ENCODE measurements around the gene SPOCK1.

SPOCK1 gene

DNA sequence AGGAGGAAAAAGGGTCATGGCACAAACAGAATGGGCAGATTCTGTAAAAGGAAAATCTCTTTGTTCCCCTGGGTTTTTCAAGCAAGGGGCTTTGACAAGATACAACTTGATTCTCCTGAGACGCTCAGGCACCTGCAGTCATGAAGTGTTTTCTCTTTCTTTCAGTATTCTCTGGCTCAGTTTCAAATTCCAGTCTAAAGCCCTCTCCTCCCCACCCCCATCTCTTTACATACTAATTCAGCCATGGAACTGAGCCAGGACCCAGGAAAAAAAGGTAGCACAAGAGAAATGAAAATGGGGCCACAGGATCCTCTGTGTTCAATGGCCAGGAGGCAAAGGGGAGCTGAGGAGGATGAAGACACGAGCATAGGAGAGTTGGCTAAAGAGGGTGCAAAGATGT, 408.4 kb downstream of the SPOCK1 start:
- DNase-seq (ENCODE audit: extremely low read depth in 1 of 2, low read depth in 1 of 2) = no peak

- DNase-seq (ENCODE audit: extremely low read depth in 1 of 2, low read depth in 1 of 2) = no peak
Observed at GRCh38 chr5:137090151-137090550, 409.0 kb downstream of the SPOCK1 start.

DNA sequence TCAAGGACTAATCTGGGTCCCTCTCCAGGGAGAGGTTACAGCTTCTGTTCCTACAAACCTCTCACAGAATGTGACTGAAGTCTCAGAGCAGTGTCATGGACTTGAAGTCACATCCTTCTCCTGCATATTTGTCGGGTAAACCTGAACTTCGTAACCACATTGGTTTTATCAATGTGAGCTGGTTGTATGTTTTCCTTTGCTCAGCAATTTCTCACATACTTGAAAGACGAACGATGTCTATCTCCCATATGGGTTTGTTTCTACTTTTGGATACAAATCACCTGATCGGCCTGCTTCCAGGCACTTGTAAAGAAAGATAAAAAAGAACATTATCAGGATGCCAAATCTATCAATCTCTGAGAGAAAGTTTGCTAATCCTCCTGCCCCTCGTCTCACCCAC, 411.0 kb downstream of the SPOCK1 start:
- DNase-seq (ENCODE audit: extremely low read depth in 1 of 2, low read depth in 1 of 2) = no peak

DNA sequence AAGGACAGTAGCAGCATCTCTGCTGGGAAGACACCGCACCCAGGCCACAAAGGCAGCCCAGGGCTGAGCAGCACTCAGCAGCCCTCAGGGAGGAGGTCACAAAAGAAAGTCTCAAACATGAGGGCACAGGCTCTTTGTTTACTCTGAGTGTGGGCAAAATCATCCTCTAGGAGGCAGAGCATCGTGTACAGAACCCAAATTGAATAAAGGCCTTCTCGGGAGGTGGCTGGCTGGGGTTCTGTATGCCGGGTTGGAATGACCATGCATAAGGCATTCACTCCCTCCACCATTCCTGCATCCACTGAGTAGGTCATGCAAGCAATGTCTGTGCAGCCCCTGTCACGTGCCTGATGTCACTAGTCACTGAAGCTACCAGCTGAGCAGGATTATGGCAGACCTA, 412.8 kb downstream of the SPOCK1 start:
- no peak for DNase-seq (ENCODE audit: extremely low read depth in 1 of 2, low read depth in 1 of 2)

- DNase-seq (ENCODE audit: extremely low read depth in 1 of 2, low read depth in 1 of 2) = no peak
Observed at GRCh38 chr5:137085206-137085605, 413.9 kb downstream of the SPOCK1 start.

GRCh38 chr5:137084016-137084415, 415.1 kb downstream of the SPOCK1 start:
- no peak for DNase-seq (ENCODE audit: extremely low read depth in 1 of 2, low read depth in 1 of 2)

GRCh38 chr5:137082951-137083350, 416.2 kb downstream of the SPOCK1 start:
- DNase-seq (ENCODE audit: extremely low read depth in 1 of 2, low read depth in 1 of 2) = no peak

GRCh38 chr5:137078171-137078665, 420.9 kb downstream of the SPOCK1 start:
- DNase-seq (ENCODE audit: extremely low read depth in 1 of 2, low read depth in 1 of 2) = no peak

DNA sequence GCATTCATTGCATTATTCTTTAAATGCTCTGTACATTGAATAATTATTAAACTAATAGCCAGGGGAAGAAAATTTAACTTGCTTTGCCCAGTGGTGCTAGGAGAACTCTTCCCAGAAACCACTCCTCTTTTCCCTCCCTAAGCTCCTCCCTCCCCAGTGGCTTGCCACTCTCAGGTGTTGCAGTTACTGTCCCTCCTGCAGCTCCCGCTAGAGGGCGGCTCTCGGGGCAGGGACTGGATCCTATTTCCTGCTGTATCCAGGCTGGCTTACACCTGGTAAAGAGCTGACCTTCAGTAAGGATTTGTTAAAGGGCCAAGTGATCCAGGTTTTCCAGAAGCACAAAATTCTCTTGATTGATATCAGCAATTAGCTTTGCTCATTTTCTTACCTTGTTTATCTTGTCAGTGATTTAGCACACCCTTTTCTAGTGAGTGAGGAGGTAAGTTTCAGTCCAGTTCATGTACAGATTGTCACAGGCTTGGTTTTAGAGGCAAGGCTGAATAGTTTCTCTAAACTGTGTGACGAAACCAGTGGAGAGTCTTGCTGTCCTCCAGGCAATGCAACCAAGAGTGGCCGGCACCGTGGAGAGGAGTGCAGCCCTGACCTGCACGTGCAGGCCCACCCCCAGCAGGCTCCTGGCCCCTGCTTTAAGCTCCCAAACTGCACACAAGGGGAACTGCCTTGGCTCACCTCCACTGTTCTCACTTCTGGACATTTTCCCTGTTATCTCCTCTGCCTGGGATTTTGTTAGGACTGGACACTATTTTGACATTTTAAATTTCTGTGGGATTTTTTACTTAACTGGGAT, 423.8 kb downstream of the SPOCK1 start:
- peak in 1 of 2 donors; percentile 3 for DNase-seq (ENCODE audit: extremely low read depth in 1 of 2, low read depth in 1 of 2)

GRCh38 chr5:137073189-137073588, 425.9 kb downstream of the SPOCK1 start:
- no peak for DNase-seq (ENCODE audit: extremely low read depth in 1 of 2, low read depth in 1 of 2)

GRCh38 chr5:137072361-137073115, 426.6 kb downstream of the SPOCK1 start:
- no peak for DNase-seq (ENCODE audit: extremely low read depth in 1 of 2, low read depth in 1 of 2)

- no peak for DNase-seq (ENCODE audit: extremely low read depth in 1 of 2, low read depth in 1 of 2)
Observed at GRCh38 chr5:137071931-137072330, 427.2 kb downstream of the SPOCK1 start.

DNA sequence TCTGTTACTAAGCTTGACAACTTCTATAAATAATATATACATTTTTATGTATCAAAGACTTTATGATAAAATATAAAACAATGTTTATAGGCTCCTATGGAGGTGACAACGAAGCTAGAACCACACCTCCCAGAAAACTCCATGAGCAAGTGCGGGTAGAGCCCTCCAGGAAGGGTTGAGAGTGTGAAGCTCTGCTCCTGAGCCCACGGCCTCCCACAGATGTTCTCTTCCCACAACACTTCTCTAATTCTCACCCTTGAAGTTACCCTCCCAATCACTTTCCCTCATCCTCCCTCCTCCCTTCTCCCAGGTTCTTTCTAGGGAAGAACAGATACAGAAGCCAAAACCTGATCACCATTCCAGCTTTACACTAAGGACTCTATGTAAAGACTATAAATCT, 427.6 kb downstream of the SPOCK1 start:
- DNase-seq (ENCODE audit: extremely low read depth in 1 of 2, low read depth in 1 of 2) = no peak

GRCh38 chr5:137070521-137070920, 428.6 kb downstream of the SPOCK1 start:
- no peak for DNase-seq (ENCODE audit: extremely low read depth in 1 of 2, low read depth in 1 of 2)

DNA sequence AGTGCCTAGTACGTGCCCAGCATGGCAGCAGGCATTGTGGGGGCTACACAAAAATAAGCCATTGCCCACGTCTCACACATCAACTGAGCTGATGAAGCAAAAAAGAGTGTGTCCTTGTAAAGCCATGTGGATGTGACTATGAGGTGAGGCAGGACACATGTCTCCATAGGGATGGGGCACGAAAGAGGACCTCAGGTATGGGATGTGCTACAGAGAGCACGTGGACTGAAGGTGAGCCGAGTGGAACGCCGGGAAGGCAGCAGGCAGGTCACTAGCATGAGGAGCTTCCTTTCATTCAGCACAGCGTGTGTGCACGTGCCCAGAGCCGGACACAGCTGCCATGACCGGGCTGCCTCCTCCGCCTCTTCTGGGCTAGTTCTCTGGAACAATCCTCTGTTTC, 429.8 kb downstream of the SPOCK1 start:
- DNase-seq (ENCODE audit: extremely low read depth in 1 of 2, low read depth in 1 of 2) = no peak

DNA sequence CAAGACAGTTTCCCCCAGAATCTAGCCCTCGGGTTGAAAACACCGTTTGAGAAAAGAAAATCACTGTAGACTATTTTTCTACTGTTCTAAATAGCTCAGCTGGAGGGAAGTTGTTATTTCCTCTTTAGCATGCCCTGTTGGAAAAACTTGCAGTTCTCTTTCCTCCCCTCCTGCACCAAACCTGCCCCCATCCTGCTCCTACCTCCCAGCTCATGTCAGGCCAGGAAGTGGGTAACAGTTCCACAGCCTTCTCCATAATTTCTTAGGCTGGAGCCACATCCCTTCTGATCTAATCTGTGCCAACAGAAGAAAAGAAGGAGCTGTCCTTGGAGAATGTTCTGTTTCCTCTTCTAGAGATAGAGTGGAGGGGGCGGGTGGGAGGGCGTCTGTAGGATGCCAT, 437.7 kb downstream of the SPOCK1 start:
- no peak for DNase-seq (ENCODE audit: extremely low read depth in 1 of 2, low read depth in 1 of 2)

GRCh38 chr5:137058089-137058488, 441.0 kb downstream of the SPOCK1 start:
- DNase-seq (ENCODE audit: extremely low read depth in 1 of 2, low read depth in 1 of 2) = no peak

DNA sequence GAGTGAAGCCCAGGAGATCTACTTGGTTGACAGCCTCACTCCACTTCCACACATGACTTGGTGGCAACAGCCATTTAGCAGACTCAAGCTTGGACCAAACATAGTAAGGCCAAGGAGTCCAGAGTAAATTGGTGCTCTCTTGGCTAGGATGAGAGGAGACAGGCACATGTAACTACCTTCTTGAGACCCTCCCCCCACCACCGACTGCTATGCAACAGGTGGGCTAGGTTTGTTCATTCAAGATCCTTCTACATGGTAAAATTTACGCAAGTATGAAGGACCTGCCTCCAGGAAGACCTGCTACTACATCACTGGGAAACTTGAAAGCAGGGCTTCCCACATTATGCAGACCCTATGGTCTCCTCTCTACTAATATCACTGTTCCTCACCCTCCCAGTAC, 442.4 kb downstream of the SPOCK1 start:
- DNase-seq (ENCODE audit: extremely low read depth in 1 of 2, low read depth in 1 of 2) = no peak

DNA sequence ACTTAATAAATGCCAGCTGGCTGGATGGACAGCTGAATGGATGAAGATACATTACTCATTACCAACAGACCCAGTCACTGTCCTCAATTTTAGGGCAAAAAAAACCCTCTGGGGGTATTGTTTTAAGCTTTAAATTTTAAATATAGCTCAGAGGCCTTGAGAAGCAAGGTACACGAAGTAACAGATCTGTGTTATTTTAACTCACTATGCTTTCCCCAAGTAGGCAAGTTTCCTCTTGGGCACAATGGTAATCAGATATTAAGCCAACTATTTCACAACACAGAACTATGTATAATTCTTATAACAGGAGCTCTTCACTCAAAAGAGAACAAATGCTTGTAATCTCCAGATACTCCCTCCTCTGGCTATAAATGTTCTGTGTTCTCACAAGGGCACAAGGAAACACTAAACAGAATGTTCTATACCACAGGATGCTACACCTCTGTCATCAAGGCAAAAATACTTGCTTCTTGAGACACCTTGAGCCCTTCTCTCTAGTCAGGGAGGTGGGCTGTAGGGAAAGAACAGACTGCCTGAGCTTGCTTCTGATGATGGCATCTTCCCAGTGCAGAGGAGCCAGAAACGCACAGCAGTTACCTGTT, 443.8 kb downstream of the SPOCK1 start:
- no peak for DNase-seq (ENCODE audit: extremely low read depth in 1 of 2, low read depth in 1 of 2)

DNA sequence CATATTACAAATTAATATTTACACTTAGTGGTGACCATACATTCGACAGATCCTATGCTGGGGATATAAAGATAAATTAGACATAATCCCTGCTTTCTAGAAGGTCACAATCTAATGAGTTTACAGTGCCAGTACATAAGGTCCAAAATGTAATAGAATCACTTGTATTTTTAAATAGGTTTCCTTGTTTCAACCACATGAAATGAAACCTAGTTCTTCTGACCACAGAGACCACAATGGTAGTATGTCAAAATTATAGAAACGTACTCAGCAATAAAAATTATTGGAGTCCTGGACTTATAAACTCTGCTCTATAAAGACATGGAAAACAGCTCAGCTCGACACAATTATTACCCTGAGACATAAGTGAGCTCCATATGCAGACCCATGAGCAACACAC, 444.3 kb downstream of the SPOCK1 start:
- no peak for DNase-seq (ENCODE audit: extremely low read depth in 1 of 2, low read depth in 1 of 2)

DNA sequence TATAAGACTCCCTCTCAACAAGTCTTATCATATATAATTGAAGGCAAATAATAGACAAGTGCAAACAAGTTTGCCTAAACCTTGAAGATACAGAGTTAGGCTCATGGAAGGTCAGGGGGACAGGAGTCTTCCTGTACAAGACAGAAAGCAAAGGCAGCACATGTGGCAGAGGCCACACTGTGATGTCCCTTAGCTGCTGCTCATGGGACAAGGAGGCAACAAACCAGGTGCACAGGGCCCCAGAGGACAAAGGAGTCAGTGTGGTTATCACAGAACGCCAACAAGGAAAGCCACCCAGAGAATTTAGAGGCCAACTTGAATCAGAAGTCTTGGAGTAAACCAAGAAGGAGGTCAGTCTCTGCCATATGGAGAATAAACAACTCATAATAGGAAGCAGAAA, 444.8 kb downstream of the SPOCK1 start:
- no peak for DNase-seq (ENCODE audit: extremely low read depth in 1 of 2, low read depth in 1 of 2)

DNA sequence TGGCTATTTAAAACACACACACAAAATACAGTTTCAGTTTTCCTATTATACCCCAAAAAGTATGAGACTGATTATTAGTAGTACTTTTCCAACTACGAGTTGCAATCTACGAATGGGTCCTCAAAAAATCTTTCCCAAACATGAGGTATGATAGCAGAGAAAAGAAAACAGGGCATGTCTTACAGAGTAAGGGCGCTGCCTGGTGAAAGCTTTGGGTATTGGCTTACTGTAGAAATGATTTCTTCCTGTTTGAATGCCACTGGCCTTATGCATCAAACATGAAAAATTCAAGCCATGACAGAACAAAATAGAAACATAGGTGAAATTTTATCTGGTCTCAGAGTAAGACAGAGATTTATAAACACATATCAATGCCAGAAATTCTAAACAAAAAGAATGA, 448.0 kb downstream of the SPOCK1 start:
- DNase-seq (ENCODE audit: extremely low read depth in 1 of 2, low read depth in 1 of 2) = no peak

All from stimulated activated CD8-positive, alpha-beta memory T cell treated with anti-CD3 and anti-CD28 coated beads, Interleukin-7, amount 100 ng/mL, for 48 hours (primary cell).